NCI-H748 treated with DMSO at 0.1 percent for 48 hours (cell line): ENCODE results near the gene PRKCD.
"Not testable (repeated sequence)": the region's sequence is repeated elsewhere in the genome, so short reads cannot be mapped to it uniquely, and the experiment has no call there.

ENCODE experiments used
- DNase-seq: peaks from one replicate; lab custom pipeline; 2025; lab: John Stamatoyannopoulos, UW

The PRKCD gene

GRCh38 chr3:53139906-53140846, 20.8 kb upstream of the PRKCD start:
- no peak for DNase-seq

GRCh38 chr3:53140847-53141845, 19.9 kb upstream of the PRKCD start:
- no peak for DNase-seq

DNA sequence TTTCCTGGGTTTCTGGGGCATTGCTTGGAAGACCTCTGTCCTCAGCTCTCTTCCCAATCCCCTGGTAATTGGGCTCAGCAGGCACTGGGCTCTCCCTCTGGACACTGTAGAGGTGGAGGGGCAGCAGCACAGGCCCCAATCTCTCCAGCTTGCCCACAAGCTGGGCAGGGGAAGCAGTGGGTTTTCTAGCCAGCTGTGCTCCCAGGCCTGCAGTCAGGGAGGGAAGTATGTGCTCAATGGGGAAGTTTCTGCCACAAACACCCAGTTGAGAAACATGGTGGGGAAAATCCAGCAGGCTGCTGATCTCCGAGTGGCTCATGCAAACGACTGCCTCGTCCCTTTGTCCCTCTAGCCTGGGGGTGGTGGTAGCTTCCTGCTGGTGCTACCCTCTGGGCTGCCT, 18.0 kb upstream of the PRKCD start:
- no peak for DNase-seq

GRCh38 chr3:53144446-53144845, 16.6 kb upstream of the PRKCD start:
- DNase-seq: no peak

DNA sequence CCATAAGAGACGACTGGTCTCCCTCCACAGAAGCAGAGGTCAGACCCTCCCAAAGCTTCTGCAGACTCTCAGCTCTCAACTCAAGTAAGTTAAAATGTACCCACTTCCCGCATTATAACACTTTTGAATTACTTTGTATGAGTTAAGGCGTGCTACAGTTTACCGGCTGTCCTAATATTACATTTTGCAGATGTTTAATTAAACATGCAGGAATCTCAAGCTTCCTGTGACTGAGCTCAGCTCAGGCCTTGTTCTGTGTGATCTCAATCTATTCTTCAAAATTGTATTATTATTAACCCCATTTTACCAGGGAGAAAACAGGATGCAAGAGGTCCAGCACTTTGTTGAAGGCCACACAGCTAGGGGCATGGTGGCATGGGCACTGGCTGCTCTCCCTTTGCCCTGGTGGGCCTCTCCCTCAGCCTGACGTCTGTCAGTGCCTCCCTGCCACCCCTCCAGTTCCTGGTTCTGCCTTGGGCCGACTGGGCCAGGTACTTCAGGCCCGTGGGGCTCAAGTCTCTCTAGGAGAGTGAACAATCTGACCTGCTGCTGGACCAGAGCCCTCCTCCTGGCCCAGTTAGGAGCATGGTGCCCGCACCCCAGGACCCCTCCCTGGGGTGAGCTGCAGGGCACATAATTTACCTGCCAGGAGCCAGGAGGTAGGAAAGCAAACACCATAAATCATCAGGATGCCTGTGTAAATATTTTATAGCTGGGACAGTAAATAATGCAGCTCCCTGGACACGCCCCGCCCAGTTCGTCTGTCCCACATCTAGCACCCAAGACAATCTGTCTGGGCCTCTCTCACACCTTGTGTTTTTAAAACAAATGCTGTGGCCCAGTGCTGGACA, 15.9 kb upstream of the PRKCD start:
- DNase-seq: no peak

- DNase-seq: no peak
Measured at GRCh38 chr3:53145713-53146080, 15.3 kb upstream of the PRKCD start.

DNA sequence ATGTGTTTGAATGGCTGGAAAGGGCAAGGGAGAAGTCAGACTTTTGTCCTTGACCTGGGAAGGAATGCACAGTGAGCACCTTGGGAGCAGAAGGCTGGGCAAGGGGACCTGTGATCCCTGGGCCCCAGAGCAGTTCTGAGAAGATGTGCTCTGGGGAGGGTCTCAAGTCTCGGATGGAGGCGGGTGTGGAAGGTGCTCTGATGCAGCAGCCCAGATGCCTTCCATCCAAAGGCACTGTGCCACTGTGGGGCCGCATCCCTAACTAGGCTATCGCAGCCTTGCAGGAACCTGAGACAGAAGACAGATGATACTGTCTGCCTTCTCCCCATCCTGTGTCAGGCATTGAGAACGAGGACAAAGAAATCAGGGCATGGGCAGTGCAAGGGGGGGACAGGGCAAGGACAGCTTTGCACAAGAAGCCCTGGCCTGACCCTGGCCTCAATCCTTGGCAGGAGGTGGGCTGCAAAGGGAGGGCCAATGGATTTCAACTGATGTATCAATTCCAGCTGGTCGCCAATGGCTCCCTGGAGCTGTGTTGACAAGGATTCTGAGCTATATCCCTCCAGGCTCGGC, 14.6 kb upstream of the PRKCD start:
- no peak for DNase-seq

- no peak for DNase-seq
Measured at GRCh38 chr3:53147151-53147902, 13.7 kb upstream of the PRKCD start.

- DNase-seq: no peak
Measured at GRCh38 chr3:53147903-53148400, 13.1 kb upstream of the PRKCD start.

GRCh38 chr3:53149006-53149690, 11.9 kb upstream of the PRKCD start:
- DNase-seq: no peak

DNA sequence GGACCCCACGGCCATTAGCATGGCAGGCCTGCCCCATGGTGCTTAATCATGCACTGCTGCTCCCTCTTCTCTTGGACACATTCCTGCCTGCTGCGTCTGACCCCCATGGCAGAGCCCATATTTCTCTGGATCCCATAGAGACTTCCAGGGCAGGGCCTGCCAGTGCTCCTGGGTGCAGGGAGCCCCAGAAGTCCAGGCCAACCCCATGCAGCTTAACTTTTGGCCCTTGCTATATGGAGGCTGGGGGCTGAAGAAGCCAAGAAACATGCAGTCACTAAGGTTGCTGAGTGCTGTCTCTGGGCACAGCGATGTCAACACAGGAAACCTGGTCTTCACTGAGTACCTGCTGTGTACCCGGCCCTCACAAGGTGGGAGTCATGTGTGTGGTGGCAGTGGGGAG, 11.3 kb upstream of the PRKCD start:
- no peak for DNase-seq

- no peak for DNase-seq
Measured at GRCh38 chr3:53150247-53151085, 10.5 kb upstream of the PRKCD start.

DNA sequence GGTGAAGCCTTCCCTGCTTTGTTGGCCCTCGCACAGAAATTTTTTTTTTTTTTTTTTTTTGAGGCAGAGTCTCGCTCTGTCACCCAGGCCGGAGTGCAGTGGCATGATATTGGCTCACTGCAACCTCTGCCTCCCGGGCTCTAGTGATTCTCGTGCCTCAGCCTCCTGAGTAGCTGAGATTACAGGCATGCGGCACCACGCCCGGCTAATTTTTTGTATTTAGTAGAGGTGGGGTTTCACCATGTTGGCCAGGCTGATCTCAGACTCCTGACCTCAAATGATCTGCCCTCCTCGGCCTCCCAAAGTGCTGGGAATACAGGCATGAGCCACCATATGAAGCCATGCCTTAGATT, 9.9 kb upstream of the PRKCD start:
- DNase-seq: not testable (repeated sequence)

DNA sequence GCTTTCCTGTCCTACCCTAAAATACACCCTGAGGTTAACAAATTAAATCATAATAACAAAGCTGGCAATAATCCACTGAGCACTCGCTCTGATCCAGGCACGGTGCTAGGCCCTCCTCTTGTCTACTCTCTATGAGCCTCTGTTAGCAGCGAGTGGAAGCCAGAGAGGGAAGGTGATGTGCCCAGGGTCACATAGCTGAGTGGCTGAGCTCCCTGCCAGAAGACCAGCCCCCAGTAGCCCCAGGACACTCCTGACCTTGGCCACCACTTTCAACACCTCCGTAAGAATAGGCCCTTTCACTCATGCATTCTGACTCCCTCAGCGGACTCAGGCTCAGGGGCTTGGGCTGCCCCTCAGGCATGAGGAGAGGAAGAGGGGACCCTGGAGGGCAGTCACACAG, 9.5 kb upstream of the PRKCD start:
- no peak for DNase-seq

DNA sequence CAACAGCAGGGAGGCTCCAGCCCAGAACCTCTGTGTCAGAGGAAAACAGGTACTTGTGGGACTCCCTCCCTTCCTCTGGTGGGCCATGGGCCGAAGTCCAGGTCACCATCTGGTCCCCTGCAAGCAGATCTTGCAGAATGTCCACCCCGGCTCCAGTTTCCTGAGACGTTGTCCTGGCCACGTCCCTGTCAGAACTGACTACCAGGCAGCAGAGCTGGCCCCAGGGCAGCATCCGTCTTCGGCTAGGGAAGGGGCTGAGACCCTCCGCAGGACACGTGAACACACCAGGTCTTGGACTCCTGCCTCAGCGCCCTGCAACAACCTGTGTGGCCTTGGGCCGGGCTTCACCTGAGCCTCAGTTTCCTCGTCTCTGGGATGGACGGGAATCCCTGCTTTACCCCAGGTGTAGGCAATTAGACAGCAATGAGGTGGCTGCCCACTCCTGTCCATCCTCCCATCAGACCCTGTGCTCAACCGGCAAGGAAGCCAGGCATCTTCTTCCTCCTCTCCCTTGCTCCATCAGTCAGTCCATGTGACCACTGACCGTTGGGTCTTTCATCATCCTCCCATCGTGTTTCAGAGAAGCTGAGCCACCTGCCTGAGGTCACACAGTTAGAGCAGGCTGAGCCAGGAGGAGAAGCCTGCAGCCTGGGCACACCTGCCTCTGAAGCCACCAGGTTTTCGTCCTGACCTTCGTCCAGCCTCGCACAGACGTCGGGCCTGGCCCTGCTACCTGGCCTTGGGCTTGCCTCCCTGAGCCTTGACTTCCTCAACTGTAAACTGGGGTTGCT, 8.9 kb upstream of the PRKCD start:
- DNase-seq: no peak

DNA sequence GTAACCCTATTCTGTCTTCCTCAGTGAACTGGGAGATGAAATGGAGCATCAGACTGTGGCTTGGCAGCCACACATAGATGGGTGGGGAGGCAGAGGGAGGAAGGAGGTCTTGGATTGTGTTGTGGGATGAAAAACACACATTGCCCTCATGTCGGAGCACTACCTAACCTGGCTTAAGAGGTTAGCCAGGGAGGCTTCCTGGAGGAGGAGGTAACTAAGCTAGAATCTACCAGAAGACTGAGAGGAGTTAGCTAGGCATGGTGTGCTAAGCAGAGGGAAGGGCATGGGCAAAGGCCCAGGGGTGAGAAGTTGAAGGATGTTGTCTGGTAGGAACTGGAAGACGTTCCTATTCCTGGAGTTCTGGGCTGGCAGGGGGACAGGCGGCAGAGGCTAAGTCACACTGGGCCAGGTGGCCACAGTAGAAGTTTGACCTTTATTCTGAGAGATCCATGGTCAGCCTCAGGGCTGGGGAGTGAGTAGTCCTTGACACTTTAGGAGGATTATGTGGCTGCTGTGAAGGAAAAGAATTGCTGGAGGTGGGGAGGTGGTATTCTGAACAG, 7.7 kb upstream of the PRKCD start:
- no peak for DNase-seq

- DNase-seq: no peak
Measured at GRCh38 chr3:53153980-53154379, 7.0 kb upstream of the PRKCD start.

DNA sequence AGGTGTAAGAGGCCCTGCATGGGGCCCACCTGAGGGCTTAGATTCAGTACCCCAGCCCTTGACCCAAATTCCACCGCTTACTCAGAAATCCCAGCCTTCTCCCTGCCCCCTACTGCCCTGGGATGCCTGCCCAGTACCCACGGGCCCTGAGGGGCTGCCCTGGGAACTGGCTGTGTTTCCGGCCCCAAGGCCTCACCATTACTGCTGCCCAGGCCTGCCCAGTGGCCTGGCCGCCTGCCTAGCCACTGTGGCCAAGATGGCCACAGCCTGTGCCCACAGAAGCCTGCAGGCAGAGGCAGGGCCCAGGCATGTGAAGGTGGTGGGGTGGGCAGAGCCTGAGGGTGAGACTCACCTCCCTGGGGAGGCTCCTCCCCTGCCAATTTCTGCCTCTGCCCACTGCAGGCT, 6.1 kb upstream of the PRKCD start:
- DNase-seq: no peak
